Measurements from ENCODE around the gene LDB2. TPM values are rescaled to one million over a fixed set of nuclear protein-coding genes. Genes with fewer than 3 reads are reported as not detected.

LDB2 gene
- total and polyA plus RNA-seq, 2 experiments from 2014 or later = 48.6 to 80.1 TPM

DNA sequence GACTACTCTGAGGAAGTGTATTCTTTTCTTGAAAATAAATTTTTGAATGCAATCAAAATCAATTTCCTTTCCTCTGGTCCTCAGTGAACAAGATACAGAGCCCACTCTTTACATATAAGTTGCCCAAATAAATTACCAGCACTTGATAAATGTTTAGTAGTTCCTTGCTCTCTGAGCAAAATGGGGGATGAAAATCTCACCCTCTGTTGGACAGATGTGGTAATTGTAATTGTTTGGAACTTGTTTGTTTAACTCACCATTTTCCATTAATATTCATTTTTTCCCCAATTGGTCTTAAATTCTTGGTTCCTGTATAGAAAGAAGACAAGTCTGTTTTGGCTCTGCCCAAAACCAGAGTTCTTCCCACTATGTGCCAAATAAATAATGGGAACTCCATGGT is 146.3 kb downstream of the LDB2 start:
- no peak overlapping the region for H3K4me2 ChIP-seq
- Mint-ChIP-seq H3K9me3 (no peaks in the 10 kb centered on the region), H3K36me3 (ENCODE audit: low read depth) (peaks cover 34% of the 10 kb centered on the region; the same call in 2 of the 3 replicates), H3K27ac (no peak overlapping the region), H3K4me1 (peaks cover 17% of the 10 kb centered on the region), H3K4me3 (no peak overlapping the region), H3K27me3 (ENCODE audit: insufficient read depth, low read depth, poor library complexity) (no peaks in the 10 kb centered on the region)
- no peaks in the 10 kb centered on the region for H3F3A ChIP-seq (replicated peaks; ENCODE audit: low read depth)
- TF ChIP-seq, protein P1, sequence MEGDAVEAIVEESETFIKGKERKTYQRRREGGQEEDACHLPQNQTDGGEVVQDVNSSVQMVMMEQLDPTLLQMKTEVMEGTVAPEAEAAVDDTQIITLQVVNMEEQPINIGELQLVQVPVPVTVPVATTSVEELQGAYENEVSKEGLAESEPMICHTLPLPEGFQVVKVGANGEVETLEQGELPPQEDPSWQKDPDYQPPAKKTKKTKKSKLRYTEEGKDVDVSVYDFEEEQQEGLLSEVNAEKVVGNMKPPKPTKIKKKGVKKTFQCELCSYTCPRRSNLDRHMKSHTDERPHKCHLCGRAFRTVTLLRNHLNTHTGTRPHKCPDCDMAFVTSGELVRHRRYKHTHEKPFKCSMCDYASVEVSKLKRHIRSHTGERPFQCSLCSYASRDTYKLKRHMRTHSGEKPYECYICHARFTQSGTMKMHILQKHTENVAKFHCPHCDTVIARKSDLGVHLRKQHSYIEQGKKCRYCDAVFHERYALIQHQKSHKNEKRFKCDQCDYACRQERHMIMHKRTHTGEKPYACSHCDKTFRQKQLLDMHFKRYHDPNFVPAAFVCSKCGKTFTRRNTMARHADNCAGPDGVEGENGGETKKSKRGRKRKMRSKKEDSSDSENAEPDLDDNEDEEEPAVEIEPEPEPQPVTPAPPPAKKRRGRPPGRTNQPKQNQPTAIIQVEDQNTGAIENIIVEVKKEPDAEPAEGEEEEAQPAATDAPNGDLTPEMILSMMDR (conservative IDR thresholded peaks at IDR 0.05; ENCODE audit: low read depth in 2 of 2) = peak; percentile 36 to 52; a peak in 3 of 4 replicates
- no peak for TF ChIP-seq STAT1 (IDR thresholded peaks at IDR 0.05; ENCODE audit: unreplicated experiment)
- no peak for TF ChIP-seq ZNF331 (CRISPR knock-in tag; IDR thresholded peaks at IDR 0.05; ENCODE audit: low read depth)
- TF ChIP-seq ZNF114 (CRISPR knock-in tag; IDR thresholded peaks at IDR 0.05) = no peak
- TF ChIP-seq CREB1 (CRISPR knock-in tag; IDR thresholded peaks at IDR 0.05; ENCODE audit: low read depth) = no peak
- H3K4me1 ChIP-seq (ENCODE audit: insufficient read depth) = peaks cover 4% of the 10 kb centered on the region; the same call in 1 of the 2 replicates
- H4K20me1 ChIP-seq (replicated peaks; ENCODE audit: insufficient read depth) = no peaks in the 10 kb centered on the region
- H3K36me3 ChIP-seq (ENCODE audit: insufficient read depth) = no peaks in the 10 kb centered on the region
- H3K4me3 ChIP-seq = no peak overlapping the region
- no peak for ATAC-seq
- H3K9me2 ChIP-seq (ENCODE audit: insufficient read depth) = 0 out of 2 replicates have a peak, but pooled peaks cover 6% of the 10 kb centered on the region
- peak; percentile 17 for DNase-seq (ENCODE audit: low spot score)
- no peak overlapping the region for H2AFZ ChIP-seq
- no peaks in the 10 kb centered on the region for H3K27me3 ChIP-seq (ENCODE audit: insufficient read depth)
- H3K79me2 ChIP-seq (replicated peaks; ENCODE audit: insufficient read depth) = no peaks in the 10 kb centered on the region; the same call in 1 of the 2 replicates
- H3K27ac ChIP-seq (ENCODE audit: low read depth) = no peak overlapping the region

DNA sequence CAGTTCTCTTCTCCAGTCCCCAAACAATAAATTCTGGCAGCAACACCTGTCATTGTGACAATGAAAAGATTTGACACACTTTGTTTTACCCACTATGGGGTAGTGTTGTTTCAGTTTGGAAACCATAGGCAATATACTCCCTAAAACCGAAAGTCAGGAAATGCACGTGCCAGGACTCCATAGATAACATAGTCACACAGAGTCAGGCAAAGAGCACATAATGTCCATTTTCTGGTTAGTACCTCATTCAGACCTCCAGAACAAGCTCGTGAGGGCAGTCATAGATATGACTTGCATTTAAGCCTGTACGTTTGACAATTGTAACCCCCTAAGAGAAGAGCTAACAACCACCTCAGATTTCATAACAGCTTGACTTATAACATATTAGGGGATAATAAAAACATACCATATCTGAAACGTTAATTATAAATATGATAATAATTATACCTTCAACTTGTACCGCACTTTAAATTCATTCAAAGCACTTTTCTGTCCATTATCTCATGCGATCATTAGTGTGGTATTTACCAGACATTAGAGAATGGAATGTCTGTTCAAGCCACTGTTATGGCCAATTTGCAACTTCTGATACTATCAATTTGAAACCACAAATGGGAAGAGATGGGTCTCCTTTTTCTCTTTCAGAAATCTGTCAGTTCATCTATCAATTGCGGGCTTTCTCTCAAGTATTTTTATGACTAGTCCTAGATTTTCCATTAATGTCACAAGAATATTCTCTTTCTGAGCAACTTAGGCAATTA is 147.4 kb downstream of the LDB2 start:
- no peaks in the 10 kb centered on the region for H3K36me3 ChIP-seq (ENCODE audit: insufficient read depth)
- ATAC-seq (no peak), DNase-seq (ENCODE audit: low spot score) (no peak)
- no peak overlapping the region for H3K4me3 ChIP-seq
- no peak overlapping the region for H3K4me2 ChIP-seq
- no peaks in the 10 kb centered on the region for H3K27me3 Mint-ChIP-seq (ENCODE audit: insufficient read depth, low read depth, poor library complexity)
- H3F3A ChIP-seq (replicated peaks; ENCODE audit: low read depth) = no peaks in the 10 kb centered on the region
- H2AFZ ChIP-seq = no peak overlapping the region
- peaks cover 4% of the 10 kb centered on the region; the same call in 1 of the 2 replicates for H3K4me1 ChIP-seq (ENCODE audit: insufficient read depth)
- no peak overlapping the region for H3K27ac Mint-ChIP-seq
- no peaks in the 10 kb centered on the region for H3K27me3 ChIP-seq (ENCODE audit: insufficient read depth)
- no peaks in the 10 kb centered on the region; the same call in 1 of the 2 replicates for H3K79me2 ChIP-seq (replicated peaks; ENCODE audit: insufficient read depth)
- 0 out of 2 replicates have a peak, but pooled peaks cover 6% of the 10 kb centered on the region for H3K9me2 ChIP-seq (ENCODE audit: insufficient read depth)
- no peak overlapping the region for H3K27ac ChIP-seq (ENCODE audit: low read depth)
- H3K4me3 Mint-ChIP-seq = no peak overlapping the region
- peaks cover 29% of the 10 kb centered on the region; the same call in 2 of the 3 replicates for H3K36me3 Mint-ChIP-seq (ENCODE audit: low read depth)
- no peaks in the 10 kb centered on the region for H4K20me1 ChIP-seq (replicated peaks; ENCODE audit: insufficient read depth)
- peaks cover 17% of the 10 kb centered on the region for H3K4me1 Mint-ChIP-seq
- H3K9me3 Mint-ChIP-seq = no peaks in the 10 kb centered on the region
- TF ChIP-seq, protein P2, sequence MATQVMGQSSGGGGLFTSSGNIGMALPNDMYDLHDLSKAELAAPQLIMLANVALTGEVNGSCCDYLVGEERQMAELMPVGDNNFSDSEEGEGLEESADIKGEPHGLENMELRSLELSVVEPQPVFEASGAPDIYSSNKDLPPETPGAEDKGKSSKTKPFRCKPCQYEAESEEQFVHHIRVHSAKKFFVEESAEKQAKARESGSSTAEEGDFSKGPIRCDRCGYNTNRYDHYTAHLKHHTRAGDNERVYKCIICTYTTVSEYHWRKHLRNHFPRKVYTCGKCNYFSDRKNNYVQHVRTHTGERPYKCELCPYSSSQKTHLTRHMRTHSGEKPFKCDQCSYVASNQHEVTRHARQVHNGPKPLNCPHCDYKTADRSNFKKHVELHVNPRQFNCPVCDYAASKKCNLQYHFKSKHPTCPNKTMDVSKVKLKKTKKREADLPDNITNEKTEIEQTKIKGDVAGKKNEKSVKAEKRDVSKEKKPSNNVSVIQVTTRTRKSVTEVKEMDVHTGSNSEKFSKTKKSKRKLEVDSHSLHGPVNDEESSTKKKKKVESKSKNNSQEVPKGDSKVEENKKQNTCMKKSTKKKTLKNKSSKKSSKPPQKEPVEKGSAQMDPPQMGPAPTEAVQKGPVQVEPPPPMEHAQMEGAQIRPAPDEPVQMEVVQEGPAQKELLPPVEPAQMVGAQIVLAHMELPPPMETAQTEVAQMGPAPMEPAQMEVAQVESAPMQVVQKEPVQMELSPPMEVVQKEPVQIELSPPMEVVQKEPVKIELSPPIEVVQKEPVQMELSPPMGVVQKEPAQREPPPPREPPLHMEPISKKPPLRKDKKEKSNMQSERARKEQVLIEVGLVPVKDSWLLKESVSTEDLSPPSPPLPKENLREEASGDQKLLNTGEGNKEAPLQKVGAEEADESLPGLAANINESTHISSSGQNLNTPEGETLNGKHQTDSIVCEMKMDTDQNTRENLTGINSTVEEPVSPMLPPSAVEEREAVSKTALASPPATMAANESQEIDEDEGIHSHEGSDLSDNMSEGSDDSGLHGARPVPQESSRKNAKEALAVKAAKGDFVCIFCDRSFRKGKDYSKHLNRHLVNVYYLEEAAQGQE (IDR thresholded peaks at IDR 0.05; ENCODE audit: unreplicated experiment) = no peak
- TF ChIP-seq, protein P1 (conservative IDR thresholded peaks at IDR 0.05; ENCODE audit: low read depth in 2 of 2) = no peak
- TF ChIP-seq CREB1 (CRISPR knock-in tag; IDR thresholded peaks at IDR 0.05; ENCODE audit: low read depth) (no peak), STAT1 (IDR thresholded peaks at IDR 0.05; ENCODE audit: unreplicated experiment) (no peak), POLR2AphosphoS5 (IDR thresholded peaks at IDR 0.05; ENCODE audit: low read depth) (no peak)
